ENCODE measurements around the gene LAMA1. TPM values are rescaled to one million over a fixed set of nuclear protein-coding genes. Genes with fewer than 3 reads are reported as not detected.

LAMA1 gene
- total and polyA plus RNA-seq, 10 of the 15 experiments (the other 5 are each of a cell fraction or from before 2014, with no cell fraction given) = under 0.01 to 1.9 (median 0.06) TPM; not detected in 6

DNA sequence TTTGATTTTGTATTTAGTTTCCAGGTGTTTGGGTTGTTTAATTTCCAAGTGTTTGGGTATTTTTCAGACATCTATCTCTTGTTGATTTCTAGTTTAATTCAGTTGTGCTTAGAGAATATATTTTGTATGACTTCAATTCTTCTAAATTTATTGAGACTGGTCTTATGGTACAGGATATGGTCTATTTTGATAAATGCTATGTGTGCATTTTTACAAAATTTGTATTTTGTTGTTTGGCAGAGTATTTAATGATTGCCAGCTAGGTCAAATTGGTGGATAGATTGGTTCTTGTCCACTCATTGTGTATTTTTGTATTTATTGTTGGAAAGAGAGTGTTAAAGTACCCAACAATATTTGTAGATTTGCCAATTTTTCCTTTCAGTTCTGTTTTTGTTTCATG is 23.7 kb upstream of the LAMA1 start:
- Histone ChIP-seq H3K79me2 (ENCODE audit: control insufficient read depth, insufficient read depth, low read length) (no peaks in the 10 kb centered on the region), H3K4me3 (no peak overlapping the region), H3K4me2 (ENCODE audit: control insufficient read depth, insufficient read depth) (no peak overlapping the region), H2AFZ (ENCODE audit: control insufficient read depth, low read depth, low read length) (no peak overlapping the region), H3K27ac (ENCODE audit: control insufficient read depth, insufficient read depth) (no peak overlapping the region), H3K27me3 (replicated peaks in 1 of 2; ENCODE audit: control insufficient read depth in 2 of 2, insufficient read depth in 2 of 2, low read length in 1 of 2) (no peaks in the 10 kb centered on the region), H3K9me3 (replicated peaks; ENCODE audit: control insufficient read depth, insufficient read depth, low read length) (no peaks in the 10 kb centered on the region), H3K4me1 (ENCODE audit: control insufficient read depth, insufficient read depth, low read length) (no peaks in the 10 kb centered on the region), H3K9ac (ENCODE audit: control insufficient read depth, insufficient read depth, low read length) (no peak overlapping the region), H3K36me3 (ENCODE audit: control insufficient read depth in 2 of 2, insufficient read depth in 2 of 2, low read length in 1 of 2) (no peaks in the 10 kb centered on the region), H4K20me1 (ENCODE audit: control insufficient read depth, insufficient read depth) (no peaks in the 10 kb centered on the region)
- ATAC-seq (no peak), DNase-seq (ENCODE audit: low read depth, low spot score) (no peak), FAIRE-seq (no peak)
- ChIA-PET POLR2A (no interaction called here), SMC1A (ENCODE audit: uncharacterized antibody, unreplicated experiment) (no interaction called here), CTCF (no interaction called here), RAD21 (ENCODE audit: unreplicated experiment) (no interaction called here)
- intact Hi-C loops (cut with micrococcal nuclease; ENCODE audit: unreplicated experiment) (no loop called here), in situ Hi-C loops (cut with MboI) (no loop called here)
- BruUV-seq (replicated peaks) = no TSS peak
- TF ChIP-seq EZH2 (IDR thresholded peaks at IDR 0.05; ENCODE audit: borderline replicate concordance, control insufficient read depth, low read depth, low read length) (no peak), IKZF1 (conservative IDR thresholded peaks at IDR 0.05) (no peak), HDAC2 (IDR thresholded peaks at IDR 0.05) (no peak), TARDBP (IDR thresholded peaks at IDR 0.05; ENCODE audit: borderline replicate concordance) (no peak), IRF4 (IDR thresholded peaks at IDR 0.05; ENCODE audit: low read depth, low read length) (no peak), GABPA (IDR thresholded peaks at IDR 0.05; ENCODE audit: low read depth) (no peak), NR2F1 (conservative IDR thresholded peaks at IDR 0.05) (no peak), SPI1 (IDR thresholded peaks at IDR 0.05; ENCODE audit: borderline replicate concordance, insufficient read depth, low read depth, low read length) (no peak), SUZ12 (IDR thresholded peaks at IDR 0.05; ENCODE audit: unreplicated experiment) (no peak), CBX5 (IDR thresholded peaks at IDR 0.05; ENCODE audit: low read depth) (no peak), SMC3 (IDR thresholded peaks at IDR 0.05; ENCODE audit: borderline replicate concordance, low read length) (no peak), SIX5 (IDR thresholded peaks at IDR 0.05; ENCODE audit: low read depth, low read length, severe bottlenecking) (no peak)
- TF ChIP-seq, protein P1, sequence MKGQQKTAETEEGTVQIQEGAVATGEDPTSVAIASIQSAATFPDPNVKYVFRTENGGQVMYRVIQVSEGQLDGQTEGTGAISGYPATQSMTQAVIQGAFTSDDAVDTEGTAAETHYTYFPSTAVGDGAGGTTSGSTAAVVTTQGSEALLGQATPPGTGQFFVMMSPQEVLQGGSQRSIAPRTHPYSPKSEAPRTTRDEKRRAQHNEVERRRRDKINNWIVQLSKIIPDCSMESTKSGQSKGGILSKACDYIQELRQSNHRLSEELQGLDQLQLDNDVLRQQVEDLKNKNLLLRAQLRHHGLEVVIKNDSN (IDR thresholded peaks at IDR 0.05; ENCODE audit: borderline replicate concordance, extremely low read length, insufficient read depth, low read depth, low read length) = no peak
- TF ChIP-seq, protein P2, sequence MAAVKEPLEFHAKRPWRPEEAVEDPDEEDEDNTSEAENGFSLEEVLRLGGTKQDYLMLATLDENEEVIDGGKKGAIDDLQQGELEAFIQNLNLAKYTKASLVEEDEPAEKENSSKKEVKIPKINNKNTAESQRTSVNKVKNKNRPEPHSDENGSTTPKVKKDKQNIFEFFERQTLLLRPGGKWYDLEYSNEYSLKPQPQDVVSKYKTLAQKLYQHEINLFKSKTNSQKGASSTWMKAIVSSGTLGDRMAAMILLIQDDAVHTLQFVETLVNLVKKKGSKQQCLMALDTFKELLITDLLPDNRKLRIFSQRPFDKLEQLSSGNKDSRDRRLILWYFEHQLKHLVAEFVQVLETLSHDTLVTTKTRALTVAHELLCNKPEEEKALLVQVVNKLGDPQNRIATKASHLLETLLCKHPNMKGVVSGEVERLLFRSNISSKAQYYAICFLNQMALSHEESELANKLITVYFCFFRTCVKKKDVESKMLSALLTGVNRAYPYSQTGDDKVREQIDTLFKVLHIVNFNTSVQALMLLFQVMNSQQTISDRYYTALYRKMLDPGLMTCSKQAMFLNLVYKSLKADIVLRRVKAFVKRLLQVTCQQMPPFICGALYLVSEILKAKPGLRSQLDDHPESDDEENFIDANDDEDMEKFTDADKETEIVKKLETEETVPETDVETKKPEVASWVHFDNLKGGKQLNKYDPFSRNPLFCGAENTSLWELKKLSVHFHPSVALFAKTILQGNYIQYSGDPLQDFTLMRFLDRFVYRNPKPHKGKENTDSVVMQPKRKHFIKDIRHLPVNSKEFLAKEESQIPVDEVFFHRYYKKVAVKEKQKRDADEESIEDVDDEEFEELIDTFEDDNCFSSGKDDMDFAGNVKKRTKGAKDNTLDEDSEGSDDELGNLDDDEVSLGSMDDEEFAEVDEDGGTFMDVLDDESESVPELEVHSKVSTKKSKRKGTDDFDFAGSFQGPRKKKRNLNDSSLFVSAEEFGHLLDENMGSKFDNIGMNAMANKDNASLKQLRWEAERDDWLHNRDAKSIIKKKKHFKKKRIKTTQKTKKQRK (IDR thresholded peaks at IDR 0.05; ENCODE audit: low read depth, low read length) = no peak
- TF ChIP-seq, protein P3, sequence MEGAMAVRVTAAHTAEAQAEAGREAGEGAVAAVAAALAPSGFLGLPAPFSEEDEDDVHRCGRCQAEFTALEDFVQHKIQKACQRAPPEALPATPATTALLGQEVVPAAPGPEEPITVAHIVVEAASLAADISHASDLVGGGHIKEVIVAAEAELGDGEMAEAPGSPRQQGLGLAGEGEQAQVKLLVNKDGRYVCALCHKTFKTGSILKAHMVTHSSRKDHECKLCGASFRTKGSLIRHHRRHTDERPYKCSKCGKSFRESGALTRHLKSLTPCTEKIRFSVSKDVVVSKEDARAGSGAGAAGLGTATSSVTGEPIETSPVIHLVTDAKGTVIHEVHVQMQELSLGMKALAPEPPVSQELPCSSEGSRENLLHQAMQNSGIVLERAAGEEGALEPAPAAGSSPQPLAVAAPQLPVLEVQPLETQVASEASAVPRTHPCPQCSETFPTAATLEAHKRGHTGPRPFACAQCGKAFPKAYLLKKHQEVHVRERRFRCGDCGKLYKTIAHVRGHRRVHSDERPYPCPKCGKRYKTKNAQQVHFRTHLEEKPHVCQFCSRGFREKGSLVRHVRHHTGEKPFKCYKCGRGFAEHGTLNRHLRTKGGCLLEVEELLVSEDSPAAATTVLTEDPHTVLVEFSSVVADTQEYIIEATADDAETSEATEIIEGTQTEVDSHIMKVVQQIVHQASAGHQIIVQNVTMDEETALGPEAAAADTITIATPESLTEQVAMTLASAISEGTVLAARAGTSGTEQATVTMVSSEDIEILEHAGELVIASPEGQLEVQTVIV (IDR thresholded peaks at IDR 0.05; ENCODE audit: borderline replicate concordance, partially characterized antibody) = no peak
- TF ChIP-seq, protein P4, sequence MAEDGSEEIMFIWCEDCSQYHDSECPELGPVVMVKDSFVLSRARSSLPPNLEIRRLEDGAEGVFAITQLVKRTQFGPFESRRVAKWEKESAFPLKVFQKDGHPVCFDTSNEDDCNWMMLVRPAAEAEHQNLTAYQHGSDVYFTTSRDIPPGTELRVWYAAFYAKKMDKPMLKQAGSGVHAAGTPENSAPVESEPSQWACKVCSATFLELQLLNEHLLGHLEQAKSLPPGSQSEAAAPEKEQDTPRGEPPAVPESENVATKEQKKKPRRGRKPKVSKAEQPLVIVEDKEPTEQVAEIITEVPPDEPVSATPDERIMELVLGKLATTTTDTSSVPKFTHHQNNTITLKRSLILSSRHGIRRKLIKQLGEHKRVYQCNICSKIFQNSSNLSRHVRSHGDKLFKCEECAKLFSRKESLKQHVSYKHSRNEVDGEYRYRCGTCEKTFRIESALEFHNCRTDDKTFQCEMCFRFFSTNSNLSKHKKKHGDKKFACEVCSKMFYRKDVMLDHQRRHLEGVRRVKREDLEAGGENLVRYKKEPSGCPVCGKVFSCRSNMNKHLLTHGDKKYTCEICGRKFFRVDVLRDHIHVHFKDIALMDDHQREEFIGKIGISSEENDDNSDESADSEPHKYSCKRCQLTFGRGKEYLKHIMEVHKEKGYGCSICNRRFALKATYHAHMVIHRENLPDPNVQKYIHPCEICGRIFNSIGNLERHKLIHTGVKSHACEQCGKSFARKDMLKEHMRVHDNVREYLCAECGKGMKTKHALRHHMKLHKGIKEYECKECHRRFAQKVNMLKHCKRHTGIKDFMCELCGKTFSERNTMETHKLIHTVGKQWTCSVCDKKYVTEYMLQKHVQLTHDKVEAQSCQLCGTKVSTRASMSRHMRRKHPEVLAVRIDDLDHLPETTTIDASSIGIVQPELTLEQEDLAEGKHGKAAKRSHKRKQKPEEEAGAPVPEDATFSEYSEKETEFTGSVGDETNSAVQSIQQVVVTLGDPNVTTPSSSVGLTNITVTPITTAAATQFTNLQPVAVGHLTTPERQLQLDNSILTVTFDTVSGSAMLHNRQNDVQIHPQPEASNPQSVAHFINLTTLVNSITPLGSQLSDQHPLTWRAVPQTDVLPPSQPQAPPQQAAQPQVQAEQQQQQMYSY (CRISPR knock-in tag; IDR thresholded peaks at IDR 0.05) = no peak

Measured in GM12878 (cell line).